22Rv1 (cell line): ENCODE data around the gene AGAP1.
A peak's percentile ranks its signal among the peaks of the same experiment; 100 is the strongest.

Source experiments
- H3K27ac ChIP-seq: fragments of 450-650 bp; 2 replicates; pipeline ENCODE4 v1.5.1; 2017
- CTCF ChIP-seq: fragments of 450-650 bp; IDR thresholded peaks from 2 replicates; pipeline ENCODE4 v1.5.1; 2017; ENCODE audit warnings: mild to moderate bottlenecking
- ZFX ChIP-seq: fragments of 450-650 bp; IDR thresholded peaks from 2 replicates; pipeline ENCODE4 v1.6.1; 2017; ENCODE audit warnings: antibody characterized with exemption, borderline replicate concordance

AGAP1 gene

DNA sequence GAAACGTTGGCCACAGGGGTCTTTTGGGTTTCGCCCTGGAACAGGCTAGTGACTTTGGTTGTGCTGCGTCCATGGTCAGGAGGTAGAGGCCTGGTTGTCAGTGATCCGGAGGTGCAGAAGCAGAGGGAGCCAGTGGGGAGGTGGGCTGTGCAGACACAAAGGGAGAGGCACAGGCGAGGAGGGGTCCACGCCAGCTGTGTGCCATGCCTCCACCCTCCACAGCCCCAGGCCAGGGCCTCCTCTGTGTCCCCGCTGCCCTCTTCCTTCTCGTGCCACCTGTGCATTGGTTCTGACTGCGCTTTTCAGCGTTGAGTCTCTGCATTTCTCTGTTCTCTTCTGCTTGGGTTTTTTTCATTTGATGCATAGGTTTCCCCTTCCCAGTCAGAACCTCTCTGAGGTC lies 553.3 kb downstream of the AGAP1 start:
- peak overlapping the region; percentile 47 for H3K27ac ChIP-seq
- TF ChIP-seq CTCF (no peak), ZFX (no peak)

DNA sequence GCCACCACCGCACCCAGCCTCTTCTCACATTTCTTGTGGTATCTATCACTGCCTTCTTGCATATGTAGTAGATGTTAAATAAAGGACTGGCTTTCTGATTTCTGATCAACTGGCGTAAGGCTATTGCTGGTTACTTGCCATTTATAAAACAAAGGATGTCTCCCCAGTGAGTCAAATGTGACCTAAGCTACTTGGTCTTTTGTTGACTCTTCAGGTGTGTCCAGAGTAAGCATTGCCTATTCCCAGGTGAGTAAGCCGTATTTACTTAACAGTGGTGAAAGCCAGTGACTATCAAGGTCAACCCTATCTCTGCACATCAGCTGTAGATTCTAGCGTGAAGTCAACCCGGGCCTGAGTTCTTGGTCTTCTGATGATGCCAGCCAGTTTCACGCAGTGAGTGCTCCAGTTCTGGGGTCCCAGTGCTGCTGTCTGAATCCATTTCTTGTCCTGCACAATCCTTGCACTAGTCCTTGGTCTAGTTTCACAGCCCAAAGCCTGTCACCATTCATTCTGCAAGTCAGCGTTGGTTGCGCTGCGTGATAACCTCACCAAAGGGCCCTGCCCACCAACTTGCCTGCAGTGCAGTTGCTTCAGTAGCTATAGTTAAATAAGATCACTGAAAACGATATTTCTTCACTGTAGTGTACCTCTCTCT lies 554.2 kb downstream of the AGAP1 start:
- TF ChIP-seq CTCF (no peak), ZFX (no peak)
- peak overlapping the region; percentile 47 for H3K27ac ChIP-seq

DNA sequence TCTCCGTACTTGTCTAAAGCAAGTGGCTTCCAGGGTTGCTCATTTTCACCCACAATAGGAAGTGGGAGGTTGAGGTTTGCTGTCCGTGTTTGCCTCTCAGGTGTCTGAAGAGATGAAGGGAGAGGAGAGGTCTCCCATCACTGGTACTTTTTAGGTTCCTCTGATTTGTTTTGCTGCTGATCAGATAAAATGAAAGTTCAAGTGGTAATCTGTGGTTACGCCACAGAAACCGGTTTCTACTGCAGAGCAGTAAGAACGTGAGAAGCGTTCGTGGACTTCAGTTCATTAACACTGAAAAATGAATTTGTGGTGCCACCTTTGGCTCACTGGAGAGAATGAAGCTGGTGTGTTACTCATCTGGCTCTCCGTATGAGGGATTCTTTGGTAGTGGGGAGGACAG lies 556.1 kb downstream of the AGAP1 start:
- TF ChIP-seq ZFX (no peak), CTCF (no peak)
- no peak overlapping the region for H3K27ac ChIP-seq

GRCh38 chr2:236051351-236051750 lies 557.5 kb downstream of the AGAP1 start:
- H3K27ac ChIP-seq: no peak overlapping the region
- TF ChIP-seq ZFX (no peak), CTCF (no peak)

DNA sequence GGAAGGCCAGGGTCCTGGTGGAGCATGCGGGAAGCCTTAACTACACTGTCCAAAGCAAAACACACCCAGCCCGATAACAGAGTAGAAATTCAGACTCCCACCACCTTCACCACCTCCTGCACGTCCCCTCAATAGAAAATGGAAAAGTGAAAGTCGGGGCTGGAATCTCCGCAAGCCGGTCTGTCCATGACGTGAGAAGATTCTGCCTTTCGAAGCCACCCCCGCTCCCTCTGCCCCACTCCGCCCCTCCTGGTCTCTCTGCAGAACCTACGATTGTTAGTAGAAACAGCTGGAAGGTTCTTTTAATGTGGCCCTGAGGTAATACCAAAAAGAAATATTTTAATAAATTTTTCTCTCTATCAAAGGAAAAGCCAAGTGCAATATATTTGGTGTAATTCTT lies 558.0 kb downstream of the AGAP1 start:
- H3K27ac ChIP-seq: no peak overlapping the region
- TF ChIP-seq ZFX: no peak
- no peak for TF ChIP-seq CTCF

- TF ChIP-seq ZFX: no peak
- no peak for TF ChIP-seq CTCF
- H3K27ac ChIP-seq: no peak overlapping the region
These were observed 558.4 kb downstream of the AGAP1 start for GRCh38 chr2:236052206-236052605.

DNA sequence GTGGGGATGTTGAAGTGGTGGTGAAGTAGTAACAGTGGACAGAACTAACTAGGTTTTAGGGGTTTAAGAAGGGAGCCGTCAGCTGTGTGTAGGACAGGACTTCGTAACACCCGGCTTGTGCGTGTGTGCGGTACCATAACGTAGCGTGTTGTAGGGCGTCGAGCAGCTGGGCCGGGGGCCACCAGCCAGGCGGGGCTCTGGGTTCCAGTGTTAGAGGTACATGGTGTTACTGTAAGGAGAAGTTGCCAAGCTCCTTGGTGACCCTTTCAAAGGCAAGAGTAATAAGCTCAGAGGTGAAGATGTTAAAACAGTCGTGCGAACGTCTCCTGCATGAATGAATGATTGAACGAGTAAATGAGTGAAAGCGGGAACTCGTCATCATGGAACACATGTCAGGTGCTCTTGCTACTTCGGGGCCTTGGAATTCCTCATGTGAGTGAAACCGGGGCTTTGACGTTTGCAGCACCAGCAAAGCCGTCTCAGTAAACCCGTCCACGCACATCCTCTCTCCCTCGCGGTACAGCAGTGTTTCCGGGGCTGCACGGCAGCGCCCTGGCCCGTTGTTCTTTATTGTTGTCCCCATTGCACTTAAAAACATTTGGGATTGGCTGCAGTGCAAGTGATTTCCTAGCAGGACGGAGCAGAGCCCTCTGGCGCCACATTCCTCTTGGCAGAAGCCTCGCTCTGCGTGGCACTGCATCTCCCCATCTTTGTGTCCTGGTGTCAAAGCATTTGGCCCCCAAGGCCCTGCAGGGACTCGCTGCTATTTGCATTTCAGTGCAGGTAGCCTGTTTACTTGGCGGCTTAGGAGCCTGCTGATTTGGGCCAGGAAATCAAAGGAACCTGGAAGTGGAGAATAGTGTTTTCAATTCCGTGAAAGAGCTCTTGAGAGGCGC lies 559.3 kb downstream of the AGAP1 start:
- no peak overlapping the region for H3K27ac ChIP-seq
- no peak for TF ChIP-seq CTCF
- no peak for TF ChIP-seq ZFX
